Measurements from ENCODE around the gene NINL. TPM values are rescaled to one million over a fixed set of nuclear protein-coding genes. Genes with fewer than 3 reads are reported as not detected.

The NINL gene
- total and polyA plus RNA-seq, 2 experiments from 2014 or later: 23.2 to 24.5 TPM

GRCh38 chr20:25508083-25508770 is 77.1 kb downstream of the NINL start:
- Histone ChIP-seq H3K4me3 (no peak overlapping the region), H3K27me3 (no peaks in the 10 kb centered on the region), H3K79me2 (no peaks in the 10 kb centered on the region), H3K27ac (peak overlapping the region; percentile 86), H4K20me1 (ENCODE audit: insufficient read depth, poor library complexity, severe bottlenecking) (no peaks in the 10 kb centered on the region), H3K4me2 (peak overlapping the region; percentile 14), H3K9me3 (ENCODE audit: low read depth) (no peaks in the 10 kb centered on the region), H3K36me3 (replicated peaks; ENCODE audit: insufficient read depth, low read depth) (no peaks in the 10 kb centered on the region), H3K9me2 (replicated peaks; ENCODE audit: insufficient read depth) (no peaks in the 10 kb centered on the region), H2AFZ (no peak overlapping the region), H3K4me1 (ENCODE audit: insufficient read depth) (peaks cover 9% of the 10 kb centered on the region)
- TF ChIP-seq CTCF (IDR thresholded peaks at IDR 0.05; ENCODE audit: poor library complexity) (no peak), EZH2 (IDR thresholded peaks at IDR 0.05; ENCODE audit: borderline replicate concordance) (no peak), EZH2phosphoT487 (IDR thresholded peaks at IDR 0.05; ENCODE audit: low read depth, severe bottlenecking, unreplicated experiment) (no peak)
- WGBS (ENCODE audit: low lambda C conversion rate, missing lambda C conversion rate): 84% methylated on average over 9 of the region's 10 CpGs
- DNase-seq (ENCODE audit: low spot score): peak; percentile 76

DNA sequence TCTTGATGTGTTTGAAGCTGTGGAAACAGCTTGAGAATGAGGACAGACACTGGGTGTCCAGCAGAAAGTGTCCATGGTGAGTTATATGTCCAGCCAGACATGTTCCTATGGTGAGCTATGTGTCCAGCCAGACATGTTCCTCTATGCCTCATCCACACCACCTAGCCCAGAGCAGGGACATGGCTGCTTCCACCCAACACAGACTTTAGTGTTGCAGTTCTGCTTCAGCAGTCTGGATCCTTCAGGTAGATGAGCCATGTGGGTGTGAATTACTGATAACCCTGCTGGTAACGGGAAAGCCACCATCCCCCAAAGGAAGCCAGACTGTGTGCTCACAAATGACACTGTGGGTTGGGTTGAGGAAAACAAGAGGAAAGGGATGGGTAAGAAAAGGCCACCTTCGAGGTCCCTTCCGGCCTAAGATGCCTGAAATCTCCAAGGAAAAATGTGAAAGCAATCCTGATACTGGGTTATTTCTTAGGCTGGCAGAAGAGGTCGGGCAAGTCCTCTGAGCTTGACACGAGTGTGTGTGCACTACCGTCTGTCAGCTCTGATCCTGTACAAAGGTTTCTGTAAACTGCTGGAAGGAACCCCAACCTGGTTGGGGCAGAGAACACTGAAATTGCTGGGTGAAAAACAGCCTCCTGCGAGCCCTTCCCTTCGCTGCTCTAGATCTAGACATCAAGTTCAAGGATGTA is 77.8 kb downstream of the NINL start:
- H3K36me3 ChIP-seq (replicated peaks; ENCODE audit: insufficient read depth, low read depth): no peaks in the 10 kb centered on the region
- peaks cover 9% of the 10 kb centered on the region for H3K4me1 ChIP-seq (ENCODE audit: insufficient read depth)
- no peak overlapping the region for H3K4me3 ChIP-seq
- no peaks in the 10 kb centered on the region for H4K20me1 ChIP-seq (ENCODE audit: insufficient read depth, poor library complexity, severe bottlenecking)
- no peaks in the 10 kb centered on the region for H3K27me3 ChIP-seq
- TF ChIP-seq EZH2 (IDR thresholded peaks at IDR 0.05; ENCODE audit: borderline replicate concordance): no peak
- no peak for TF ChIP-seq EZH2phosphoT487 (IDR thresholded peaks at IDR 0.05; ENCODE audit: low read depth, severe bottlenecking, unreplicated experiment)
- TF ChIP-seq CTCF (IDR thresholded peaks at IDR 0.05; ENCODE audit: poor library complexity): no peak
- WGBS (ENCODE audit: low lambda C conversion rate, missing lambda C conversion rate): 77% methylated on average over 8 of the region's 8 CpGs
- H2AFZ ChIP-seq: no peak overlapping the region
- H3K4me2 ChIP-seq: peak overlapping the region; percentile 14
- no peaks in the 10 kb centered on the region for H3K9me3 ChIP-seq (ENCODE audit: low read depth)
- H3K9me2 ChIP-seq (replicated peaks; ENCODE audit: insufficient read depth): no peaks in the 10 kb centered on the region
- H3K79me2 ChIP-seq: no peaks in the 10 kb centered on the region
- H3K27ac ChIP-seq: peak overlapping the region; percentile 86
- DNase-seq (ENCODE audit: low spot score): no peak

GRCh38 chr20:25504366-25505135 is 80.8 kb downstream of the NINL start:
- 95% methylated on average over 15 of the region's 15 CpGs for WGBS (ENCODE audit: low lambda C conversion rate, missing lambda C conversion rate)
- TF ChIP-seq EZH2 (IDR thresholded peaks at IDR 0.05; ENCODE audit: borderline replicate concordance) (no peak), EZH2phosphoT487 (IDR thresholded peaks at IDR 0.05; ENCODE audit: low read depth, severe bottlenecking, unreplicated experiment) (no peak), CTCF (IDR thresholded peaks at IDR 0.05; ENCODE audit: poor library complexity) (no peak)
- Histone ChIP-seq H3K27me3 (no peaks in the 10 kb centered on the region), H3K4me1 (ENCODE audit: insufficient read depth) (peaks cover 9% of the 10 kb centered on the region), H3K4me3 (no peak overlapping the region), H3K9me3 (ENCODE audit: low read depth) (no peaks in the 10 kb centered on the region), H2AFZ (no peak overlapping the region), H3K9me2 (replicated peaks; ENCODE audit: insufficient read depth) (no peaks in the 10 kb centered on the region), H3K4me2 (no peak overlapping the region), H4K20me1 (ENCODE audit: insufficient read depth, poor library complexity, severe bottlenecking) (no peaks in the 10 kb centered on the region), H3K79me2 (no peaks in the 10 kb centered on the region), H3K36me3 (replicated peaks; ENCODE audit: insufficient read depth, low read depth) (no peaks in the 10 kb centered on the region), H3K27ac (no peak overlapping the region)
- no peak for DNase-seq (ENCODE audit: low spot score)
